ENCODE results near the gene NLN. TPM values are rescaled to one million over a fixed set of nuclear protein-coding genes. Genes with fewer than 3 reads are reported as not detected.
A peak's percentile ranks its signal among the peaks of the same experiment; 100 is the strongest.

Gene NLN
- total RNA-seq, 1 donor from 2014 or later: 12.4 TPM

GRCh38 chr5:65742565-65743231 lies 20.7 kb downstream of the NLN start:
- DNase-seq: no peak
- no peak overlapping the region for H3K4me3 ChIP-seq
- H3K4me1 ChIP-seq: peaks cover 2% of the 10 kb centered on the region
- intact Hi-C loops (cut with micrococcal nuclease): no loop called here
- no peak overlapping the region for H3K27ac ChIP-seq (replicated peaks)
- TF ChIP-seq CTCF (IDR thresholded peaks at IDR 0.05; ENCODE audit: borderline replicate concordance): peak; percentile 65
- no peaks in the 10 kb centered on the region for H3K36me3 ChIP-seq
- H3K27me3 ChIP-seq (ENCODE audit: low read depth): no peaks in the 10 kb centered on the region
- no peaks in the 10 kb centered on the region for H3K9me3 ChIP-seq (replicated peaks)

DNA sequence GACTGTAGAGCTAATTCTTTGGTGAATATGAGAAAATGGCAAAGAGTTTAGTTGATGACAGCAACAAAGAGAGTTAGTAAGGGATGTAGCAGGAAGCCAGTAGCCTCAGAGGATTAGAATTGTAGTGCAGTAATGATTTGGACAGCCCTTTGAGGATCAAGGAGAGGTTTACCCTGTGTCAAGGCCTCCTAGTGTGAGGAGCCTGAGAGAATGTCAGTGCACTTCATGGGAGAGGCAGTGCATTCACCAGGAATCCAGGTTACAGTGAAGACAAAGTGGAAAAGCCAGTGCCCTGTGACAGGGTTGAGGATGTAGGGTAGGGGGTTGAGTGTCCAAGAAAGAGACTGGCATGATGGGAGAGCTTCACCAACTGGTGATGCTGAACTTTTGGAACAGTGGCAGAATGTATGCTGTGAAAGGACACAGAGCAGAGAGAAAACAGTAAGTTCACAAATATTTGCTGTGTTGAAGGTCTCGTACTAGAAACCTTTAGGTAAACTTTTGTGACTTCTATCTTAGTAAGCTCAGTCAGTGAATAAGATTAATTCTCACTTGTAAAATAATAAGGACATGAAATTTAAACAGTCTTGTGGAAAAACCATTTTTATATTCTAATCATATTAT lies 27.3 kb downstream of the NLN start:
- no peak for DNase-seq
- no peaks in the 10 kb centered on the region for H3K27me3 ChIP-seq (ENCODE audit: low read depth)
- H3K36me3 ChIP-seq: no peaks in the 10 kb centered on the region
- no peaks in the 10 kb centered on the region for H3K9me3 ChIP-seq (replicated peaks)
- H3K4me1 ChIP-seq: peaks cover 6% of the 10 kb centered on the region
- no peak overlapping the region for H3K27ac ChIP-seq (replicated peaks)
- TF ChIP-seq CTCF (IDR thresholded peaks at IDR 0.05; ENCODE audit: borderline replicate concordance): no peak
- intact Hi-C loops (cut with micrococcal nuclease): no loop called here
- no peak overlapping the region for H3K4me3 ChIP-seq

GRCh38 chr5:65749956-65750355 lies 28.0 kb downstream of the NLN start:
- Histone ChIP-seq H3K36me3 (no peaks in the 10 kb centered on the region), H3K9me3 (replicated peaks) (no peaks in the 10 kb centered on the region), H3K4me1 (peaks cover 6% of the 10 kb centered on the region), H3K4me3 (no peak overlapping the region), H3K27ac (replicated peaks) (no peak overlapping the region), H3K27me3 (ENCODE audit: low read depth) (no peaks in the 10 kb centered on the region)
- no peak for TF ChIP-seq CTCF (IDR thresholded peaks at IDR 0.05; ENCODE audit: borderline replicate concordance)
- intact Hi-C loops (cut with micrococcal nuclease): loop anchor here (10.0 kb wide), 1 partner anchor 265 kb away; no protein-coding TSS in a partner anchor
- no peak for DNase-seq

GRCh38 chr5:65750938-65751337 lies 28.9 kb downstream of the NLN start:
- intact Hi-C loops (cut with micrococcal nuclease): loop anchor here (10.0 kb wide), 1 partner anchor 264 kb away; no protein-coding TSS in a partner anchor

DNA sequence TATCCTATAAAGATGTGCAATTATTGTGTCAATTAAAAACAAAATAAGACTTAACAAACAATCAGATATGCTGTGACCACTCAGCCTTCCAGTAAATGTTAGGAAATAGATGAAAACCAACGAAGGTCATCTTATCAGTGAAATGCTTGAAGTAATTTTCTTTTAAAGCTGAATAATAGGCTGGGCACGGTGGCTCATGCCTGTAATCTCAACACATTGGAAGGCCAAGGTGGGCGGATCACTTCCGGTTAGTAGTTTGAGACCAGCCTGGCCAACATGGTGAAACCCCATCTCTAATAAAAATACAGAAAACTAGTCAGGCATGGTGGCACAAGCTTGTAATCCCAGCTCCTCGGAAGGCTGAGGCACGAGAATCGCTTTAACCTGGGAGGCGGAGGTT lies 31.2 kb downstream of the NLN start:
- H3K4me1 ChIP-seq: peaks cover 6% of the 10 kb centered on the region
- TF ChIP-seq CTCF (IDR thresholded peaks at IDR 0.05; ENCODE audit: borderline replicate concordance): no peak
- no peaks in the 10 kb centered on the region for H3K27me3 ChIP-seq (ENCODE audit: low read depth)
- H3K27ac ChIP-seq (replicated peaks): no peak overlapping the region
- H3K36me3 ChIP-seq: no peaks in the 10 kb centered on the region
- no peak for DNase-seq
- intact Hi-C loops (cut with micrococcal nuclease): loop anchor here (10.0 kb wide), 1 partner anchor 262 kb away; no protein-coding TSS in a partner anchor
- no peak overlapping the region for H3K4me3 ChIP-seq
- H3K9me3 ChIP-seq (replicated peaks): no peaks in the 10 kb centered on the region

More at GRCh38 chr5:65750938-65751337, 28.9 kb downstream of the NLN start:
- Histone ChIP-seq H3K9me3 (replicated peaks) (no peaks in the 10 kb centered on the region), H3K36me3 (no peaks in the 10 kb centered on the region), H3K4me1 (peaks cover 6% of the 10 kb centered on the region), H3K27ac (replicated peaks) (no peak overlapping the region), H3K27me3 (ENCODE audit: low read depth) (no peaks in the 10 kb centered on the region), H3K4me3 (no peak overlapping the region)
- TF ChIP-seq CTCF (IDR thresholded peaks at IDR 0.05; ENCODE audit: borderline replicate concordance): no peak
- DNase-seq: no peak
